CD14-positive monocyte (primary cell): ENCODE measurements around the gene CNIH3. TPM values are rescaled to one million over a fixed set of nuclear protein-coding genes. Genes with fewer than 3 reads are reported as not detected.

Source experiments
- DNase-seq, 3 donors: peaks; one replicate each; pipeline ENCODE4 v3.0.0-alpha.2; 2011 to 2022
- H2AFZ ChIP-seq: 2 replicates; pipeline ENCODE4 v1.6.0; 2012; ENCODE audit warnings: mild to moderate bottlenecking, low read depth, low read length, inconsistent platforms; ENCODE audit not compliant: insufficient read depth, poor library complexity, severe bottlenecking
- H3K27ac ChIP-seq, 2 donors: 1 replicate in 1 of 2; 2 replicates in 1 of 2; pipeline ENCODE4 v1.5.1; 2012 to 2013; ENCODE audit warnings: low read length in 2 of 2, control low read depth in 1 of 2, inconsistent platforms in 1 of 2, low read depth in 1 of 2, mild to moderate bottlenecking in 1 of 2
- H3K27me3 ChIP-seq, 2 donors: one replicate each; pipeline versions ENCODE4 v1.6.0 to v1.6.1; 2011 to 2013; ENCODE audit warnings: low read length in 2 of 2; ENCODE audit not compliant: control insufficient read depth in 2 of 2, insufficient read depth in 2 of 2
- H3K36me3 ChIP-seq, 2 donors: replicated peaks in 1 of 2; 1 replicate in 1 of 2; 2 replicates in 1 of 2; pipeline versions ENCODE4 v1.5.1 to v1.6.1; 2012 to 2013; ENCODE audit warnings: low read length in 2 of 2, control low read depth in 1 of 2, inconsistent platforms in 1 of 2, mild to moderate bottlenecking in 1 of 2; ENCODE audit not compliant: insufficient read depth in 2 of 2, control insufficient read depth in 1 of 2
- H3K4me1 ChIP-seq, 2 donors: 1 replicate in 1 of 2; 2 replicates in 1 of 2; pipeline versions ENCODE4 v1.5.1 to v1.6.1; 2012 to 2013; ENCODE audit warnings: low read length in 2 of 2, control low read depth in 1 of 2, inconsistent platforms in 1 of 2, mild to moderate bottlenecking in 1 of 2, moderate library complexity in 1 of 2; ENCODE audit not compliant: insufficient read depth in 2 of 2, control insufficient read depth in 1 of 2
- H3K4me2 ChIP-seq: replicated peaks from 2 replicates; pipeline ENCODE3; 2012; ENCODE audit warnings: low read length, moderate library complexity, mild to moderate bottlenecking; ENCODE audit not compliant: poor library complexity, severe bottlenecking; ENCODE audit errors: extremely low read depth
- H3K4me3 ChIP-seq, 3 experiments: fragments of 200-600 bp in 1 of 3; sonication (generic) in 1 of 3; replicated peaks in 1 of 3; 1 replicate in 2 of 3; 2 replicates in 1 of 3; pipeline ENCODE4 v1.5.1; 2011 to 2013; ENCODE audit warnings: low read length in 3 of 3, mild to moderate bottlenecking in 3 of 3, control low read depth in 2 of 3, low read depth in 2 of 3, inconsistent platforms in 1 of 3, moderate library complexity in 1 of 3
- H3K79me2 ChIP-seq: 2 replicates; pipeline ENCODE4 v1.6.0; 2012; ENCODE audit warnings: mild to moderate bottlenecking, control low read depth, inconsistent platforms, low read length, moderate library complexity; ENCODE audit not compliant: insufficient read depth
- H3K9ac ChIP-seq: 2 replicates; pipeline ENCODE4 v1.6.0; 2017; ENCODE audit warnings: low read length, mild to moderate bottlenecking; ENCODE audit not compliant: insufficient read depth, poor library complexity, severe bottlenecking
- H3K9me3 ChIP-seq, 2 donors: replicated peaks in 1 of 2; 1 replicate in 1 of 2; 2 replicates in 1 of 2; pipeline versions ENCODE4 v1.5.1 to v1.6.1; 2012 to 2013; ENCODE audit warnings: low read length in 2 of 2, control low read depth in 1 of 2; ENCODE audit not compliant: control insufficient read depth in 1 of 2, insufficient read depth in 1 of 2
- H4K20me1 ChIP-seq: 2 replicates; pipeline ENCODE4 v1.6.0; 2012; ENCODE audit warnings: mild to moderate bottlenecking, low read length, control low read depth, moderate library complexity; ENCODE audit not compliant: insufficient read depth
- H3K27ac Mint-ChIP-seq, 7 donors: one replicate each; pipeline ENCODE4 v1.8.0; 2020; ENCODE audit warnings: mild to moderate bottlenecking in 7 of 7, mixed read lengths in 7 of 7, moderate library complexity in 6 of 7, inconsistent platforms in 2 of 7
- H3K27me3 Mint-ChIP-seq, 3 donors: one replicate each; pipeline ENCODE4 v1.8.0; 2021 to 2022; ENCODE audit warnings: low read depth in 3 of 3, mild to moderate bottlenecking in 3 of 3, mixed read lengths in 3 of 3, moderate library complexity in 3 of 3, inconsistent platforms in 1 of 3
- H3K36me3 Mint-ChIP-seq, 2 donors: one replicate each; pipeline ENCODE4 v1.8.0; 2020; ENCODE audit warnings: mixed read lengths in 2 of 2, inconsistent platforms in 1 of 2, mild to moderate bottlenecking in 1 of 2
- H3K4me1 Mint-ChIP-seq: one replicate; pipeline ENCODE4 v1.8.0; 2020; ENCODE audit warnings: mild to moderate bottlenecking, mixed read lengths
- H3K4me3 Mint-ChIP-seq, 2 donors: one replicate each; pipeline ENCODE4 v1.8.0; 2020; ENCODE audit warnings: mild to moderate bottlenecking in 2 of 2, mixed read lengths in 2 of 2, moderate library complexity in 1 of 2
- H3K9me3 Mint-ChIP-seq, 7 donors: one replicate each; pipeline ENCODE4 v1.8.0; 2020 to 2022; ENCODE audit warnings: mixed read lengths in 7 of 7, mild to moderate bottlenecking in 6 of 7, moderate library complexity in 6 of 7, inconsistent platforms in 2 of 7
- CTCF ChIP-seq: fragments of 200-600 bp; IDR thresholded peaks from one replicate; pipeline ENCODE4 v1.8.0; 2022; ENCODE audit warnings: antibody characterized with exemption, mild to moderate bottlenecking
- WGBS: methylation state at CpG from one replicate; pipeline ENCODE4 v1.1.5; 2013; ENCODE audit warnings: missing lambda C conversion rate; ENCODE audit not compliant: insufficient coverage; 5-methylcytosine and 5-hydroxymethylcytosine counted together
- intact Hi-C, 2 donors: fragments of 100-400 bp; cut with micrococcal nuclease; formaldehyde crosslinking; loops; one replicate each; pipeline versions ENCODE4 v1.15.0 to v1.15.1; 2023
- polyA plus RNA-seq, 3 donors: library from polyadenylated mRNA; depleted of rRNA in 1 of 3; unstranded in 2 of 3; stranded (reverse) in 1 of 3; fragments of 300-500 nt in 2 of 3; fragments of >200 nt in 1 of 3; fragmentation: Illumina TruSeq in 2 of 3; gene quantifications; 1 replicate in 2 of 3; 2 replicates in 1 of 3; pipeline ENCODE4 v1.2.3, GENCODE V29; 2012 to 2021

The CNIH3 gene
- polyA plus RNA-seq, 3 donors, result 0.37 TPM; not detected in 2

GRCh38 chr1:224730965-224731364 lies 114.8 kb downstream of the CNIH3 start:
- Histone ChIP-seq H3K9ac (no peak overlapping the region), H3K27ac (no peak overlapping the region), H3K4me1 (peaks cover 7 to 11% of the 10 kb centered on the region in 2 donors), H2AFZ (no peak overlapping the region), H3K79me2 (no peaks in the 10 kb centered on the region), H3K4me2 (no peak overlapping the region), H3K9me3 (no peaks in the 10 kb centered on the region), H3K36me3 (no peaks in the 10 kb centered on the region), H3K27me3 (no peaks in the 10 kb centered on the region), H4K20me1 (no peaks in the 10 kb centered on the region), H3K4me3 (no peak overlapping the region)
- TF ChIP-seq CTCF, result no peak
- intact Hi-C loops, result no loop called here
- Mint-ChIP-seq H3K27me3 (peaks cover 0 to 4% (median 3%) of the 10 kb centered on the region in 3 donors), H3K27ac (no peak overlapping the region), H3K4me1 (peaks cover 19% of the 10 kb centered on the region), H3K4me3 (no peak overlapping the region), H3K36me3 (no peaks in the 10 kb centered on the region), H3K9me3 (no peaks in the 10 kb centered on the region)
- no peak for DNase-seq

- Histone ChIP-seq H3K4me3 (no peak overlapping the region), H3K4me2 (no peak overlapping the region), H3K27ac (no peak overlapping the region), H3K79me2 (no peaks in the 10 kb centered on the region), H3K27me3 (no peaks in the 10 kb centered on the region), H3K4me1 (peaks cover 5 to 6% of the 10 kb centered on the region in 2 donors), H3K36me3 (no peaks in the 10 kb centered on the region), H3K9ac (no peak overlapping the region), H4K20me1 (no peaks in the 10 kb centered on the region), H3K9me3 (no peaks in the 10 kb centered on the region), H2AFZ (no peak overlapping the region)
- intact Hi-C loops, result no loop called here
- no peak for DNase-seq
- Mint-ChIP-seq H3K36me3 (no peaks in the 10 kb centered on the region), H3K9me3 (no peaks in the 10 kb centered on the region), H3K27me3 (peaks cover 0 to 5% (median 3%) of the 10 kb centered on the region in 3 donors), H3K4me3 (no peak overlapping the region), H3K27ac (no peak overlapping the region), H3K4me1 (peaks cover 12% of the 10 kb centered on the region)
- no peak for TF ChIP-seq CTCF
- 91% methylated on average over 1 of the region's 3 CpGs for WGBS
Measured at GRCh38 chr1:224731633-224732032, 115.5 kb downstream of the CNIH3 start.
